Mucosa of descending colon (tissue), 3 donors: ENCODE data around the gene NDUFS8. TPM values are rescaled to one million over a fixed set of nuclear protein-coding genes. Genes with fewer than 3 reads are reported as not detected.

ENCODE experiments used
- ATAC-seq: fragments of 200-7000 bp; cut with Tn5 transposase; one replicate; pipeline ENCODE4 v1.9.1; 2020; ENCODE audit warnings: mild to moderate bottlenecking, moderate library complexity
- DNase-seq, 3 donors: peaks; one replicate each; pipeline ENCODE4 v3.0.0-alpha.2; 2020
- H3K36me3 ChIP-seq: fragments of 200-600 bp; one replicate; pipeline ENCODE4 v1.8.0; 2021; ENCODE audit warnings: low read depth, mild to moderate bottlenecking
- H3K4me1 ChIP-seq: fragments of 200-600 bp; one replicate; pipeline ENCODE4 v1.8.0; 2021; ENCODE audit warnings: low read depth, mild to moderate bottlenecking
- H3K4me3 ChIP-seq: fragments of 200-600 bp; one replicate; pipeline ENCODE4 v1.8.0; 2021; ENCODE audit warnings: mild to moderate bottlenecking
- H3K9me3 ChIP-seq: fragments of 200-600 bp; one replicate; pipeline ENCODE4 v1.8.0; 2021; ENCODE audit warnings: mild to moderate bottlenecking
- CTCF ChIP-seq: fragments of 200-600 bp; IDR thresholded peaks from one replicate; pipeline ENCODE4 v1.8.0; 2022; ENCODE audit warnings: antibody characterized with exemption, mild to moderate bottlenecking
- intact Hi-C, 2 donors: fragments of 100-400 bp; cut with DNase I in 1 of 2; cut with micrococcal nuclease in 1 of 2; formaldehyde crosslinking; loops; one replicate each; pipeline versions ENCODE4 v1.11.0 to v1.11.1; 2022; cut with DNase I, micrococcal nuclease
- total RNA-seq, 3 donors: library from RNA; stranded (reverse); fragmentation: NEBNext Ultra II Directional in 2 of 3; extraction: Animal tissue kit (Norgen Biotek cat#: 25700) in 2 of 3; gene quantifications; one replicate each; pipeline versions ENCODE4 v1.2.1 to v1.2.4, GENCODE V29; 2021 to 2023
- donor health status: DM: no; HTN: no; CAD: no; lungs with moderate emphysema.
- donor health status: DM: no; HTN: no; CAD: no.
- donor health status: DM: no; HTN: yes; CAD: no.

Gene NDUFS8
- total RNA-seq, 3 donors from 2014 or later: 148 to 165 (median 162) TPM

- Histone ChIP-seq H3K9me3 (no peaks in the 10 kb centered on the region), H3K4me3 (no peak overlapping the region), H3K36me3 (no peaks in the 10 kb centered on the region), H3K4me1 (peaks cover 19% of the 10 kb centered on the region)
- ATAC-seq (no peak), DNase-seq (peak in 2 of 3 donors; percentile 42 to 51)
- intact Hi-C loops: no loop called here
- no peak for TF ChIP-seq CTCF
These were observed 7.1 kb downstream of the NDUFS8 start for GRCh38 chr11:68037411-68038225.

GRCh38 chr11:68038226-68038717, 7.8 kb downstream of the NDUFS8 start:
- peaks cover 5% of the 10 kb centered on the region for H3K36me3 ChIP-seq
- H3K4me3 ChIP-seq: peak overlapping the region; percentile 73
- TF ChIP-seq CTCF: no peak
- no peaks in the 10 kb centered on the region for H3K9me3 ChIP-seq
- ATAC-seq (peak; percentile 4), DNase-seq (peak in 2 of 3 donors; percentile 28 to 73)
- H3K4me1 ChIP-seq: peaks cover 19% of the 10 kb centered on the region
- intact Hi-C loops: no loop called here

GRCh38 chr11:68038718-68039525, 8.4 kb downstream of the NDUFS8 start, which contains the start of gene TCIRG1:
Gene TCIRG1 (plus strand): TSS chr11:68039025. CDS start chr11:68041272, 2,247 bp downstream.
- H3K4me3 ChIP-seq: peak within 1 kb of the TSS; percentile 73
- TF ChIP-seq CTCF: no peak
- DNase-seq (peak; percentile 92 to 94 (median 93)), ATAC-seq (peak; percentile 87)
- peaks cover 19% of the 10 kb centered on the region for H3K4me1 ChIP-seq
- H3K9me3 ChIP-seq: no peaks in the 10 kb centered on the region
- intact Hi-C loops: no loop called here
- peaks cover 5% of the 10 kb centered on the region for H3K36me3 ChIP-seq

GRCh38 chr11:68039526-68040086, 9.1 kb downstream of the NDUFS8 start:
- intact Hi-C loops: no loop called here
- Histone ChIP-seq H3K9me3 (no peaks in the 10 kb centered on the region), H3K36me3 (peaks cover 5% of the 10 kb centered on the region), H3K4me1 (peaks cover 19% of the 10 kb centered on the region), H3K4me3 (peak overlapping the region; percentile 73)
- TF ChIP-seq CTCF: no peak
- ATAC-seq (peak; percentile 31), DNase-seq (peak in 2 of 3 donors; percentile 41 to 70)
